Thoracic aorta (tissue), 2 donors: ENCODE measurements around the gene ZBTB5. TPM values are rescaled to one million over a fixed set of nuclear protein-coding genes. Genes with fewer than 3 reads are reported as not detected.

Source experiments
- ATAC-seq: fragments of 150-250 bp; one replicate; pipeline ENCODE4 v1.8.0; 2017; ENCODE audit warnings: low read depth; ENCODE audit not compliant: insufficient number of reproducible peaks, low FRiP score
- DNase-seq: peaks from one replicate; pipeline ENCODE4 v3.0.0-alpha.2; 2020; ENCODE audit warnings: low spot score
- H3K27ac ChIP-seq, 2 donors: fragments of 200-600 bp; sonication (generic); 1 replicate in 1 of 2; 2 replicates in 1 of 2; pipeline ENCODE4 v1.5.1; 2016; ENCODE audit warnings: mild to moderate bottlenecking in 2 of 2, moderate library complexity in 2 of 2
- H3K27me3 ChIP-seq: fragments of 200-600 bp; sonication (generic); replicated peaks from 2 replicates; pipeline ENCODE4 v1.6.0; 2016; ENCODE audit warnings: mild to moderate bottlenecking; ENCODE audit not compliant: insufficient read depth
- H3K36me3 ChIP-seq: fragments of 200-600 bp; sonication (generic); one replicate; pipeline ENCODE4 v1.5.1; 2016
- H3K4me1 ChIP-seq, 2 donors: fragments of 200-600 bp; sonication (generic); 1 replicate in 1 of 2; 2 replicates in 1 of 2; pipeline versions ENCODE4 v1.5.1 to v1.6.0; 2016; ENCODE audit warnings: low read depth in 2 of 2, mild to moderate bottlenecking in 1 of 2; ENCODE audit not compliant: control insufficient read depth in 1 of 2
- H3K4me3 ChIP-seq: fragments of 200-600 bp; sonication (generic); 2 replicates; pipeline ENCODE4 v1.5.1; 2016; ENCODE audit warnings: mild to moderate bottlenecking
- H3K9me3 ChIP-seq: fragments of 200-600 bp; sonication (generic); 2 replicates; pipeline ENCODE4 v1.5.1; 2016
- CTCF ChIP-seq: fragments of 200-600 bp; sonication (generic); IDR thresholded peaks from one replicate; pipeline ENCODE4 v1.5.1; 2019; ENCODE audit warnings: antibody characterized with exemption
- total RNA-seq, 2 donors: library from RNA; depleted of rRNA; stranded (reverse); fragments of >200 nt; gene quantifications; one replicate each; pipeline versions ENCODE4 v1.1.0 to v1.2.3, GENCODE V29; 2016

ZBTB5 gene
- total RNA-seq, 2 donors from 2014 or later: 8.3 to 15.0 TPM

- Histone ChIP-seq H3K9me3 (no peaks in the 10 kb centered on the region), H3K4me1 (peaks cover 0 to 3% of the 10 kb centered on the region in 2 donors), H3K27ac (no peak overlapping the region), H3K36me3 (peaks cover 17% of the 10 kb centered on the region), H3K4me3 (no peak overlapping the region), H3K27me3 (no peaks in the 10 kb centered on the region)
- ATAC-seq (no peak), DNase-seq (no peak)
- TF ChIP-seq CTCF: no peak
Observed at GRCh38 chr9:37445832-37446231, 19.4 kb downstream of the ZBTB5 start.

- no peak for DNase-seq
- H3K27ac ChIP-seq: no peak overlapping the region
- peaks cover 25% of the 10 kb centered on the region for H3K36me3 ChIP-seq
- ATAC-seq: no peak
- no peaks in the 10 kb centered on the region for H3K27me3 ChIP-seq
- no peak for TF ChIP-seq CTCF
- no peaks in the 10 kb centered on the region for H3K9me3 ChIP-seq
- H3K4me1 ChIP-seq: peaks cover 0 to 3% of the 10 kb centered on the region in 2 donors
- no peak overlapping the region for H3K4me3 ChIP-seq
Observed at GRCh38 chr9:37444890-37445289, 20.4 kb downstream of the ZBTB5 start.

- H3K27me3 ChIP-seq: no peaks in the 10 kb centered on the region
- ATAC-seq (no peak), DNase-seq (no peak)
- no peak overlapping the region for H3K27ac ChIP-seq
- peaks cover 0 to 3% of the 10 kb centered on the region in 2 donors for H3K4me1 ChIP-seq
- peaks cover 29% of the 10 kb centered on the region for H3K36me3 ChIP-seq
- no peak overlapping the region for H3K4me3 ChIP-seq
- H3K9me3 ChIP-seq: no peaks in the 10 kb centered on the region
- TF ChIP-seq CTCF: no peak
Observed at GRCh38 chr9:37443566-37443965, 21.7 kb downstream of the ZBTB5 start.

GRCh38 chr9:37442556-37442955 lies 22.7 kb downstream of the ZBTB5 start:
- Histone ChIP-seq H3K27me3 (no peaks in the 10 kb centered on the region), H3K4me1 (peaks cover 0 to 3% of the 10 kb centered on the region in 2 donors), H3K4me3 (no peak overlapping the region), H3K9me3 (no peaks in the 10 kb centered on the region), H3K36me3 (peaks cover 32% of the 10 kb centered on the region), H3K27ac (no peak overlapping the region)
- TF ChIP-seq CTCF: no peak
- DNase-seq: no peak
- no peak for ATAC-seq

GRCh38 chr9:37441776-37442370 lies 23.4 kb downstream of the ZBTB5 start:
- Histone ChIP-seq H3K4me3 (no peak overlapping the region), H3K27me3 (no peaks in the 10 kb centered on the region), H3K9me3 (no peaks in the 10 kb centered on the region), H3K27ac (no peak overlapping the region), H3K4me1 (peaks cover 0 to 3% of the 10 kb centered on the region in 2 donors), H3K36me3 (peaks cover 39% of the 10 kb centered on the region)
- ATAC-seq (no peak), DNase-seq (no peak)
- no peak for TF ChIP-seq CTCF
